ENCODE data around the gene RPRML.

RPRML gene

GRCh38 chr17:46972346-46972745 lies 6.7 kb downstream of the RPRML start:
- no peak for TF ChIP-seq CTCF (IDR thresholded peaks at IDR 0.05; ENCODE audit: low read depth, low read length)
- no peak for DNase-seq (ENCODE audit: extremely low read depth, low read depth)

GRCh38 chr17:46971647-46972300 lies 7.3 kb downstream of the RPRML start:
- no peak for TF ChIP-seq CTCF (IDR thresholded peaks at IDR 0.05; ENCODE audit: low read depth, low read length)
- DNase-seq (ENCODE audit: extremely low read depth, low read depth) = no peak

GRCh38 chr17:46968896-46969295 lies 10.2 kb downstream of the RPRML start:
- no peak for TF ChIP-seq CTCF (IDR thresholded peaks at IDR 0.05; ENCODE audit: low read depth, low read length)
- no peak for DNase-seq (ENCODE audit: extremely low read depth, low read depth)

GRCh38 chr17:46968224-46968834 lies 10.7 kb downstream of the RPRML start:
- DNase-seq (ENCODE audit: extremely low read depth, low read depth) = no peak
- TF ChIP-seq CTCF (IDR thresholded peaks at IDR 0.05; ENCODE audit: low read depth, low read length) = no peak

GRCh38 chr17:46964315-46965265 lies 14.5 kb downstream of the RPRML start:
- TF ChIP-seq CTCF (IDR thresholded peaks at IDR 0.05; ENCODE audit: low read depth, low read length) = no peak
- DNase-seq (ENCODE audit: extremely low read depth, low read depth) = no peak

GRCh38 chr17:46963571-46963970 lies 15.5 kb downstream of the RPRML start:
- TF ChIP-seq CTCF (IDR thresholded peaks at IDR 0.05; ENCODE audit: low read depth, low read length) = no peak
- DNase-seq (ENCODE audit: extremely low read depth, low read depth) = no peak

GRCh38 chr17:46962374-46962790 lies 16.7 kb downstream of the RPRML start:
- no peak for DNase-seq (ENCODE audit: extremely low read depth, low read depth)

More at GRCh38 chr17:46962374-46962790, 16.7 kb downstream of the RPRML start:
- TF ChIP-seq CTCF (IDR thresholded peaks at IDR 0.05; ENCODE audit: low read depth, low read length) = no peak

Data from AG09319 (cell line).